WERI-Rb-1 (cell line): Measurements from ENCODE around the gene SLC9A4.

Source experiments
- DNase-seq: peaks from one replicate; pipeline ENCODE4 v3.0.0-alpha.2; 2020
- H3K27ac ChIP-seq: fragments of 250-450 bp; sonication (Bioruptor Pico); 2 replicates; pipeline ENCODE4 v1.5.1; 2020; ENCODE audit warnings: mild to moderate bottlenecking, moderate library complexity
- H3K27me3 ChIP-seq: fragments of 250-450 bp; sonication (Bioruptor Pico); 2 replicates; pipeline ENCODE4 v1.5.1; 2021; ENCODE audit warnings: mild to moderate bottlenecking, low read depth, moderate library complexity; ENCODE audit not compliant: insufficient read depth, severe bottlenecking
- H3K36me3 ChIP-seq: fragments of 250-450 bp; sonication (Bioruptor Pico); 2 replicates; pipeline ENCODE4 v1.5.1; 2020; ENCODE audit warnings: mild to moderate bottlenecking, moderate library complexity
- H3K4me3 ChIP-seq: 2 replicates; pipeline ENCODE4 v1.5.1; 2011; ENCODE audit warnings: low read depth, mild to moderate bottlenecking, control low read depth, low read length
- H3K9me3 ChIP-seq: fragments of 250-450 bp; sonication (Bioruptor Pico); 2 replicates; pipeline ENCODE4 v1.5.1; 2021; ENCODE audit warnings: mild to moderate bottlenecking, moderate library complexity; ENCODE audit not compliant: severe bottlenecking
- TF ChIP-seq, protein P1 (sequence below): IDR thresholded peaks from 2 replicates; pipeline ENCODE4 v1.5.1; 2011; ENCODE audit warnings: low read depth, mild to moderate bottlenecking, control low read depth, inconsistent platforms, low read length

The SLC9A4 gene

GRCh38 chr2:102444233-102444632 lies 28.8 kb upstream of the SLC9A4 start:
- DNase-seq, result no peak
- no peak overlapping the region for H3K27ac ChIP-seq
- TF ChIP-seq, protein P1, sequence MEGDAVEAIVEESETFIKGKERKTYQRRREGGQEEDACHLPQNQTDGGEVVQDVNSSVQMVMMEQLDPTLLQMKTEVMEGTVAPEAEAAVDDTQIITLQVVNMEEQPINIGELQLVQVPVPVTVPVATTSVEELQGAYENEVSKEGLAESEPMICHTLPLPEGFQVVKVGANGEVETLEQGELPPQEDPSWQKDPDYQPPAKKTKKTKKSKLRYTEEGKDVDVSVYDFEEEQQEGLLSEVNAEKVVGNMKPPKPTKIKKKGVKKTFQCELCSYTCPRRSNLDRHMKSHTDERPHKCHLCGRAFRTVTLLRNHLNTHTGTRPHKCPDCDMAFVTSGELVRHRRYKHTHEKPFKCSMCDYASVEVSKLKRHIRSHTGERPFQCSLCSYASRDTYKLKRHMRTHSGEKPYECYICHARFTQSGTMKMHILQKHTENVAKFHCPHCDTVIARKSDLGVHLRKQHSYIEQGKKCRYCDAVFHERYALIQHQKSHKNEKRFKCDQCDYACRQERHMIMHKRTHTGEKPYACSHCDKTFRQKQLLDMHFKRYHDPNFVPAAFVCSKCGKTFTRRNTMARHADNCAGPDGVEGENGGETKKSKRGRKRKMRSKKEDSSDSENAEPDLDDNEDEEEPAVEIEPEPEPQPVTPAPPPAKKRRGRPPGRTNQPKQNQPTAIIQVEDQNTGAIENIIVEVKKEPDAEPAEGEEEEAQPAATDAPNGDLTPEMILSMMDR, result no peak
- H3K36me3 ChIP-seq, result no peaks in the 10 kb centered on the region
- H3K4me3 ChIP-seq, result no peak overlapping the region
- no peaks in the 10 kb centered on the region for H3K9me3 ChIP-seq
- H3K27me3 ChIP-seq, result peaks cover 71% of the 10 kb centered on the region

- no peak overlapping the region for H3K27ac ChIP-seq
- TF ChIP-seq, protein P1, result no peak
- H3K4me3 ChIP-seq, result no peak overlapping the region
- peaks cover 67% of the 10 kb centered on the region for H3K27me3 ChIP-seq
- no peak for DNase-seq
- no peaks in the 10 kb centered on the region for H3K36me3 ChIP-seq
- H3K9me3 ChIP-seq, result no peaks in the 10 kb centered on the region
Observed at GRCh38 chr2:102446936-102447335, 26.1 kb upstream of the SLC9A4 start.

DNA sequence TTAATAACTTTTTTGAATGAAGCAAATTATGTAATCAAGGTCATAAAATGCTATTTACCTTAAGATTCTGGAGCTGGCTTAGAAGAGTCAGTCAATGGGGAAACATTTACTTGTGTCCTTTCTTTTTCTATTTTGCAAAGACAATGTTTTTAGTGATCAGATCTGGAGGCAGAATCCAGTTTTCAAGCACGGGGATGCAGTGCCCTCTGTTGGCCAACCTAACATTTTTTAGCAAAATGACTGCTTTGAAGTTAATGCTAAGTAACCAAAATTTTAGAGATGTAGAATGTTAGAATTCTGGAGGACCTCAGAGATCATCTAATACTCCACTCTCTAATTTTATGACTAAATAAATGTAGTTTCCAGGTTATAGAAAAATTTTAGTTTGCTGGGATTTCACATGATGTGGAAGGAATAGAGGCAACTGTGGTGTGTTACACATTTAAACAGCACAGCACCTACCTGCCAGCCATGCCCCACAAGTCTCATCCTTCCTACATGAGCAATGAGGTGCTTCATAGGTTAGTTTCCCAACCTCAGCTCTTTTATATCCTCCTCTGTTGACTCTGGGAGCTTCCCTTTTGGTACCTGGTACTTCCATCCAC lies 23.6 kb upstream of the SLC9A4 start:
- Histone ChIP-seq H3K36me3 (no peaks in the 10 kb centered on the region), H3K9me3 (no peaks in the 10 kb centered on the region), H3K27me3 (peaks cover 73% of the 10 kb centered on the region), H3K27ac (no peak overlapping the region), H3K4me3 (no peak overlapping the region)
- DNase-seq, result peak; percentile 13
- TF ChIP-seq, protein P1, result peak; percentile 40; the same call in 1 of the 2 replicates

GRCh38 chr2:102451968-102452367 lies 21.1 kb upstream of the SLC9A4 start:
- DNase-seq, result no peak
- Histone ChIP-seq H3K27me3 (peaks cover 60% of the 10 kb centered on the region), H3K4me3 (no peak overlapping the region), H3K36me3 (no peaks in the 10 kb centered on the region), H3K27ac (no peak overlapping the region), H3K9me3 (no peaks in the 10 kb centered on the region)
- TF ChIP-seq, protein P1, result no peak

DNA sequence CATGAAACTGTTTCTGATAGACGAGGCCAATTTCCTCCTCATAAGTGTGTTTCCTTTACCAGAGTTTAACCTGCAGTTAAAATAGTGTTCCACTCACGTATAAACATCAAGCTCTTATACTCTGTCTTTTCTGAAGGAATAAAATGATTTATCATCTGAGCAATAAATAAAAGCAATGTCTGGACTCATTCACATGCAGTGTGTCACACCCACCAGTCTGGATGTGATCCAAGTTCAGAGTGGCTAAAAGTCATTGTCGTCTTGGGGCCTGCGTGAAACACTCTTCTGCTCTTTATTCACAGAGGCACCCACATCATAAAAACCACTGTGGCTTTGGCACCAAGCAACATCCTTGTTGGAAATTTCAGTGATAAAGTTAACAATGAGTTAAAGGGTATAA lies 19.5 kb upstream of the SLC9A4 start:
- H3K27ac ChIP-seq, result no peak overlapping the region
- TF ChIP-seq, protein P1, result no peak
- no peaks in the 10 kb centered on the region for H3K9me3 ChIP-seq
- no peak for DNase-seq
- peaks cover 54% of the 10 kb centered on the region for H3K27me3 ChIP-seq
- H3K4me3 ChIP-seq, result no peak overlapping the region
- H3K36me3 ChIP-seq, result no peaks in the 10 kb centered on the region
